ENCODE data around the gene IMPDH1.
A peak's percentile ranks its signal among the peaks of the same experiment; 100 is the strongest.

IMPDH1 gene

GRCh38 chr7:128431221-128431620 lies 21.4 kb upstream of the IMPDH1 start:
- no peak overlapping the region for H2BK15ac ChIP-seq (replicated peaks; ENCODE audit: low read depth)

DNA sequence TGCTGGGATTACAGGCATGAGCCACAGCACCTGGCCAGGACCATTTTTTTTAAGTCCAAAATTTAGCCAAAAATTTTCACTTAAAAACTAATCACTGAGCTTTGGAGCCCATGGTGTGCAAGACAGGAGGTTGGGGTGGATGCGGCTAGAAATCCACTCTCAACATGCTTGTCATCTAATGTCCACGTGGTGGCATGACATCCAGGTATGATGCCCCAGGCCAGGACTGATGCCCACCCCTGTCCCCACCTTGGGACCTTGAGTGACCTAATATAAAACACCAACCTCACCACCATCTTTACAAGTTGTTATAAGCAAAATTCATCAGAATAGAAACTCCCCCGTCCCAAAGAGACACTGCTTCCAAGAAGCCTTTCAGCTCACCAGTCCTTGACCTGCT lies 20.4 kb upstream of the IMPDH1 start:
- Histone ChIP-seq H3K18ac (ENCODE audit: low read length) (no peak overlapping the region), H3K4me3 (ENCODE audit: low read length) (no peak overlapping the region), H2BK15ac (replicated peaks; ENCODE audit: low read depth) (no peak overlapping the region), H4K8ac (ENCODE audit: low read depth, low read length) (no peak overlapping the region), H3K79me1 (ENCODE audit: low read length) (no peaks in the 10 kb centered on the region), H2BK120ac (ENCODE audit: low read depth, low read length) (no peak overlapping the region), H3K4me2 (ENCODE audit: low read length) (no peak overlapping the region), H3K79me2 (ENCODE audit: control insufficient read depth, insufficient read depth, low read length) (no peaks in the 10 kb centered on the region), H3K27ac (ENCODE audit: low read depth, low read length) (no peak overlapping the region), H3K4me1 (ENCODE audit: control insufficient read depth, low read depth, low read length) (peaks cover 3% of the 10 kb centered on the region), H2AK5ac (ENCODE audit: low read length) (no peak overlapping the region), H3K27me3 (ENCODE audit: insufficient read depth, low read length, poor library complexity) (no peaks in the 10 kb centered on the region), H3K9ac (ENCODE audit: low read length) (no peak overlapping the region), H4K5ac (ENCODE audit: low read length) (no peak overlapping the region), H3K36me3 (ENCODE audit: control insufficient read depth, insufficient read depth, low read length) (no peaks in the 10 kb centered on the region), H3K4ac (ENCODE audit: low read depth, low read length) (no peak overlapping the region), H3K23ac (ENCODE audit: low read length) (no peak overlapping the region), H2BK5ac (ENCODE audit: low read length) (no peak overlapping the region), H3K56ac (ENCODE audit: low read length) (no peak overlapping the region)
- no CpG with 5 or more reads among the region's 3 CpGs for WGBS (ENCODE audit: extremely low coverage, insufficient coverage, low lambda C conversion rate)
- no peak for DNase-seq

More at GRCh38 chr7:128431221-128431620, 21.4 kb upstream of the IMPDH1 start:
- Histone ChIP-seq H3K4me3 (ENCODE audit: low read length) (no peak overlapping the region), H3K27ac (ENCODE audit: low read depth, low read length) (no peak overlapping the region), H3K18ac (ENCODE audit: low read length) (no peak overlapping the region), H2BK120ac (ENCODE audit: low read depth, low read length) (no peak overlapping the region), H3K56ac (ENCODE audit: low read length) (no peak overlapping the region), H3K4me1 (ENCODE audit: control insufficient read depth, low read depth, low read length) (peaks cover 5% of the 10 kb centered on the region), H4K8ac (ENCODE audit: low read depth, low read length) (no peak overlapping the region), H2AK5ac (ENCODE audit: low read length) (no peak overlapping the region), H4K5ac (ENCODE audit: low read length) (no peak overlapping the region), H3K4me2 (ENCODE audit: low read length) (no peak overlapping the region), H3K36me3 (ENCODE audit: control insufficient read depth, insufficient read depth, low read length) (no peaks in the 10 kb centered on the region), H2BK5ac (ENCODE audit: low read length) (no peak overlapping the region), H3K27me3 (ENCODE audit: insufficient read depth, low read length, poor library complexity) (no peaks in the 10 kb centered on the region), H3K9ac (ENCODE audit: low read length) (no peak overlapping the region), H3K4ac (ENCODE audit: low read depth, low read length) (no peak overlapping the region), H3K23ac (ENCODE audit: low read length) (no peak overlapping the region), H3K79me2 (ENCODE audit: control insufficient read depth, insufficient read depth, low read length) (no peaks in the 10 kb centered on the region), H3K79me1 (ENCODE audit: low read length) (no peaks in the 10 kb centered on the region)
- no CpG with 5 or more reads among the region's 6 CpGs for WGBS (ENCODE audit: extremely low coverage, insufficient coverage, low lambda C conversion rate)
- DNase-seq: peak; percentile 53

- WGBS (ENCODE audit: extremely low coverage, insufficient coverage, low lambda C conversion rate): no CpG with 5 or more reads among the region's 7 CpGs
- Histone ChIP-seq H3K4me3 (ENCODE audit: low read length) (no peak overlapping the region), H3K4ac (ENCODE audit: low read depth, low read length) (no peak overlapping the region), H2AK5ac (ENCODE audit: low read length) (no peak overlapping the region), H3K36me3 (ENCODE audit: control insufficient read depth, insufficient read depth, low read length) (no peaks in the 10 kb centered on the region), H3K4me2 (ENCODE audit: low read length) (no peak overlapping the region), H3K79me1 (ENCODE audit: low read length) (no peaks in the 10 kb centered on the region), H2BK15ac (replicated peaks; ENCODE audit: low read depth) (no peak overlapping the region), H3K23ac (ENCODE audit: low read length) (no peak overlapping the region), H3K27ac (ENCODE audit: low read depth, low read length) (no peak overlapping the region), H3K56ac (ENCODE audit: low read length) (no peak overlapping the region), H4K8ac (ENCODE audit: low read depth, low read length) (no peak overlapping the region), H3K27me3 (ENCODE audit: insufficient read depth, low read length, poor library complexity) (no peaks in the 10 kb centered on the region), H4K5ac (ENCODE audit: low read length) (no peak overlapping the region), H3K4me1 (ENCODE audit: control insufficient read depth, low read depth, low read length) (no peaks in the 10 kb centered on the region), H3K18ac (ENCODE audit: low read length) (no peak overlapping the region), H3K79me2 (ENCODE audit: control insufficient read depth, insufficient read depth, low read length) (no peaks in the 10 kb centered on the region), H3K9ac (ENCODE audit: low read length) (no peak overlapping the region), H2BK120ac (ENCODE audit: low read depth, low read length) (no peak overlapping the region), H2BK5ac (ENCODE audit: low read length) (no peak overlapping the region)
- peak; percentile 70 for DNase-seq
Observed at GRCh38 chr7:128427289-128427891, 17.6 kb upstream of the IMPDH1 start.

DNA sequence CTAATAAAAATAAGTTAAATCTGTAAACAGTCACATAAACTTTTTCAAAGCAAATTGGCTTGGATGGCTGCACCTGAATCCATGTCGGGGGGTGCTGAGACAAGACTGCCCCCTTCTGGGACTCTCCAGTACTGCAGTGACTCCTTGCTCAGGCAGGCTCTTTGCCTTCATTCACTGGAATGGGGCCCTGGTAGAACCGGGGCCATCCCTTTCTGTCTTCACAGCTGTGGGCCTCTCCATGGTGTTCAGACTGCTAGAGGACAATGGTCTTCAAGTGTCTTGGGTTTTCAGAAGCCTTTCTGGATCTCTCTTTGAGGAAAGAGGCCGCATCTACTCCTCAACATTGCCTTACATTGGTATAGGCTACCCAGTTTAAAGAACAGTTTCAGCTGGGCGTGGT lies 16.1 kb upstream of the IMPDH1 start:
- Histone ChIP-seq H3K27ac (ENCODE audit: low read depth, low read length) (no peak overlapping the region), H2BK120ac (ENCODE audit: low read depth, low read length) (no peak overlapping the region), H3K9ac (ENCODE audit: low read length) (no peak overlapping the region), H3K36me3 (ENCODE audit: control insufficient read depth, insufficient read depth, low read length) (no peaks in the 10 kb centered on the region), H3K56ac (ENCODE audit: low read length) (no peak overlapping the region), H3K4me3 (ENCODE audit: low read length) (no peak overlapping the region), H3K79me1 (ENCODE audit: low read length) (no peaks in the 10 kb centered on the region), H3K4me2 (ENCODE audit: low read length) (no peak overlapping the region), H2BK5ac (ENCODE audit: low read length) (no peak overlapping the region), H3K4me1 (ENCODE audit: control insufficient read depth, low read depth, low read length) (no peaks in the 10 kb centered on the region), H4K8ac (ENCODE audit: low read depth, low read length) (no peak overlapping the region), H3K4ac (ENCODE audit: low read depth, low read length) (no peak overlapping the region), H3K79me2 (ENCODE audit: control insufficient read depth, insufficient read depth, low read length) (no peaks in the 10 kb centered on the region), H2AK5ac (ENCODE audit: low read length) (no peak overlapping the region), H3K23ac (ENCODE audit: low read length) (no peak overlapping the region), H4K5ac (ENCODE audit: low read length) (no peak overlapping the region), H2BK15ac (replicated peaks; ENCODE audit: low read depth) (no peak overlapping the region), H3K27me3 (ENCODE audit: insufficient read depth, low read length, poor library complexity) (no peaks in the 10 kb centered on the region), H3K18ac (ENCODE audit: low read length) (no peak overlapping the region)
- no CpG with 5 or more reads among the region's 4 CpGs for WGBS (ENCODE audit: extremely low coverage, insufficient coverage, low lambda C conversion rate)
- DNase-seq: peak; percentile 70

- no peak overlapping the region for H3K4ac ChIP-seq (ENCODE audit: low read depth, low read length)
- no peak overlapping the region for H3K23ac ChIP-seq (ENCODE audit: low read length)
- no CpG with 5 or more reads among the region's 1 CpG for WGBS (ENCODE audit: extremely low coverage, insufficient coverage, low lambda C conversion rate)
- H3K36me3 ChIP-seq (ENCODE audit: control insufficient read depth, insufficient read depth, low read length): no peaks in the 10 kb centered on the region
- H2AK5ac ChIP-seq (ENCODE audit: low read length): no peak overlapping the region
- H2BK15ac ChIP-seq (replicated peaks; ENCODE audit: low read depth): no peak overlapping the region
- H3K9ac ChIP-seq (ENCODE audit: low read length): no peak overlapping the region
- no peaks in the 10 kb centered on the region for H3K4me1 ChIP-seq (ENCODE audit: control insufficient read depth, low read depth, low read length)
- DNase-seq: no peak
- H3K18ac ChIP-seq (ENCODE audit: low read length): no peak overlapping the region
- no peak overlapping the region for H2BK120ac ChIP-seq (ENCODE audit: low read depth, low read length)
- H4K8ac ChIP-seq (ENCODE audit: low read depth, low read length): no peak overlapping the region
- no peak overlapping the region for H3K27ac ChIP-seq (ENCODE audit: low read depth, low read length)
- H3K4me3 ChIP-seq (ENCODE audit: low read length): no peak overlapping the region
- H3K79me2 ChIP-seq (ENCODE audit: control insufficient read depth, insufficient read depth, low read length): no peaks in the 10 kb centered on the region
- no peaks in the 10 kb centered on the region for H3K27me3 ChIP-seq (ENCODE audit: insufficient read depth, low read length, poor library complexity)
- H4K5ac ChIP-seq (ENCODE audit: low read length): no peak overlapping the region
- no peak overlapping the region for H3K4me2 ChIP-seq (ENCODE audit: low read length)
- no peaks in the 10 kb centered on the region for H3K79me1 ChIP-seq (ENCODE audit: low read length)
- H3K56ac ChIP-seq (ENCODE audit: low read length): no peak overlapping the region
- no peak overlapping the region for H2BK5ac ChIP-seq (ENCODE audit: low read length)
Observed at GRCh38 chr7:128424686-128425275, 15.0 kb upstream of the IMPDH1 start.

DNA sequence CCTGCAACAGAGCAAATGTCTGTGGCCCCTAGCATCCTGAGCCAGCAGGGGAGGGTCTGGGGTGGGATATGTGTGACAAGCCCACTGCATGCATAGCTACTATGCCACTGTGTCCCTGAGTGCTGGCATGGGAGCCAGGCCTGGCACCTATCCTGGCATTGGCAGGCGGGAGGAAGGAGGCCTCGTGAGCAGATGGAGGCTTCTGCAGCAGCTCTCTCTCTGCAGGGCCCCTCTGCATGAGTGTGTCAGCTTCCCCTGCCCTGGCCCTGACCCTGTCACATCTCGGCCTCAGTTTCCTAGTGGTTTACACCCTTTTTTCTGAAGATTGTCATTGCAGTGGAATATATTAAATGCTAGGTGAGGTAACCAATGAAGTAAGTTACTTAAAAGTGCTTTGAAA lies 13.1 kb upstream of the IMPDH1 start:
- Histone ChIP-seq H3K27ac (ENCODE audit: low read depth, low read length) (no peak overlapping the region), H2AK5ac (ENCODE audit: low read length) (no peak overlapping the region), H4K8ac (ENCODE audit: low read depth, low read length) (no peak overlapping the region), H2BK5ac (ENCODE audit: low read length) (no peak overlapping the region), H3K4me2 (ENCODE audit: low read length) (no peak overlapping the region), H3K56ac (ENCODE audit: low read length) (no peak overlapping the region), H3K23ac (ENCODE audit: low read length) (no peak overlapping the region), H3K36me3 (ENCODE audit: control insufficient read depth, insufficient read depth, low read length) (no peaks in the 10 kb centered on the region), H3K27me3 (ENCODE audit: insufficient read depth, low read length, poor library complexity) (no peaks in the 10 kb centered on the region), H3K79me1 (ENCODE audit: low read length) (no peaks in the 10 kb centered on the region), H3K79me2 (ENCODE audit: control insufficient read depth, insufficient read depth, low read length) (no peaks in the 10 kb centered on the region), H4K5ac (ENCODE audit: low read length) (no peak overlapping the region), H3K18ac (ENCODE audit: low read length) (no peak overlapping the region), H2BK120ac (ENCODE audit: low read depth, low read length) (no peak overlapping the region), H3K4me3 (ENCODE audit: low read length) (no peak overlapping the region), H3K9ac (ENCODE audit: low read length) (no peak overlapping the region), H3K4me1 (ENCODE audit: control insufficient read depth, low read depth, low read length) (no peaks in the 10 kb centered on the region), H3K4ac (ENCODE audit: low read depth, low read length) (no peak overlapping the region), H2BK15ac (replicated peaks; ENCODE audit: low read depth) (no peak overlapping the region)
- WGBS (ENCODE audit: extremely low coverage, insufficient coverage, low lambda C conversion rate): no CpG with 5 or more reads among the region's 3 CpGs
- no peak for DNase-seq
